Measurements from ENCODE around the gene PARD3.
A peak's percentile ranks its signal among the peaks of the same experiment; 100 is the strongest.

The PARD3 gene

GRCh38 chr10:34825414-34825813, 10.3 kb upstream of the PARD3 start:
- DNase-seq (ENCODE audit: extremely low spot score), result no peak
- no peak for TF ChIP-seq CTCF (IDR thresholded peaks at IDR 0.05; ENCODE audit: control extremely low read depth, extremely low read depth, low read depth, missing control alignments)
- CTCF ChIA-PET, result no interaction called here
- POLR2A ChIA-PET, result interaction anchor here (0.6 kb wide), 1 partner anchor 21 kb away, joined by 11 read pairs; no protein-coding TSS in a partner anchor

- peak; percentile 14 for TF ChIP-seq CTCF (IDR thresholded peaks at IDR 0.05; ENCODE audit: control extremely low read depth, extremely low read depth, low read depth, missing control alignments)
- ChIA-PET POLR2A (no interaction called here), CTCF (no interaction called here)
- no peak for DNase-seq (ENCODE audit: extremely low spot score)
Observed at GRCh38 chr10:34824870-34825269, 9.8 kb upstream of the PARD3 start.

GRCh38 chr10:34821587-34822585, 6.8 kb upstream of the PARD3 start:
- no peak for DNase-seq (ENCODE audit: extremely low spot score)
- ChIA-PET POLR2A (no interaction called here), CTCF (interaction anchor here (1.1 kb wide), 1 partner anchor 13 kb away, joined by 3 read pairs; no protein-coding TSS in a partner anchor)
- TF ChIP-seq CTCF (IDR thresholded peaks at IDR 0.05; ENCODE audit: control extremely low read depth, extremely low read depth, low read depth, missing control alignments), result no peak

GRCh38 chr10:34817586-34817985, 2.5 kb upstream of the PARD3 start:
- POLR2A ChIA-PET, result no interaction called here
- CTCF ChIA-PET, result interaction anchor here (1.5 kb wide), 2 partner anchors 13 to 95 kb away, joined by 3 read pairs; no protein-coding TSS in a partner anchor
- DNase-seq (ENCODE audit: extremely low spot score), result no peak
- TF ChIP-seq CTCF (IDR thresholded peaks at IDR 0.05; ENCODE audit: control extremely low read depth, extremely low read depth, low read depth, missing control alignments), result no peak

GRCh38 chr10:34817054-34817453, 2.0 kb upstream of the PARD3 start:
- TF ChIP-seq CTCF (IDR thresholded peaks at IDR 0.05; ENCODE audit: control extremely low read depth, extremely low read depth, low read depth, missing control alignments), result no peak

GRCh38 chr10:34816501-34817002, 1.5 kb upstream of the PARD3 start:
- ChIA-PET CTCF (interaction anchor here (1.5 kb wide), 1 partner anchor 14 kb away, joined by 3 read pairs; no protein-coding TSS in a partner anchor), POLR2A (no interaction called here)
- no peak for DNase-seq (ENCODE audit: extremely low spot score)
- TF ChIP-seq CTCF (IDR thresholded peaks at IDR 0.05; ENCODE audit: control extremely low read depth, extremely low read depth, low read depth, missing control alignments), result no peak

More at GRCh38 chr10:34817054-34817453, 2.0 kb upstream of the PARD3 start:
- POLR2A ChIA-PET, result no interaction called here
- CTCF ChIA-PET, result interaction anchor here (1.5 kb wide), 2 partner anchors 14 to 94 kb away, joined by 3 read pairs; no protein-coding TSS in a partner anchor
- DNase-seq (ENCODE audit: extremely low spot score), result no peak

Data from GM10248 (cell line).